Thyroid gland (tissue), 4 donors: ENCODE measurements around the gene C17orf50.

Source experiments
- CTCF ChIP-seq, 6 experiments: fragments of 200-600 bp in 3 of 6; fragments of 450-650 bp in 3 of 6; sonication (generic) in 3 of 6; IDR thresholded peaks; one replicate each; pipeline ENCODE4 v1.5.1; 2016 to 2019; ENCODE audit warnings: antibody characterized with exemption in 6 of 6, mild to moderate bottlenecking in 2 of 6, inconsistent platforms in 1 of 6, moderate library complexity in 1 of 6
- POLR2A ChIP-seq, 2 donors: fragments of 450-650 bp; IDR thresholded peaks; one replicate each; pipeline ENCODE4 v1.6.1; 2017; ENCODE audit warnings: antibody characterized with exemption in 2 of 2, mild to moderate bottlenecking in 2 of 2, moderate library complexity in 1 of 2

GRCh38 chr17:35736236-35736635, 24.5 kb upstream of the C17orf50 start:
- TF ChIP-seq POLR2A (IDR thresholded peaks at IDR 0.05) (no peak), CTCF (IDR thresholded peaks at IDR 0.05) (no peak)
